ENCODE data around the gene TEAD1.

DNA sequence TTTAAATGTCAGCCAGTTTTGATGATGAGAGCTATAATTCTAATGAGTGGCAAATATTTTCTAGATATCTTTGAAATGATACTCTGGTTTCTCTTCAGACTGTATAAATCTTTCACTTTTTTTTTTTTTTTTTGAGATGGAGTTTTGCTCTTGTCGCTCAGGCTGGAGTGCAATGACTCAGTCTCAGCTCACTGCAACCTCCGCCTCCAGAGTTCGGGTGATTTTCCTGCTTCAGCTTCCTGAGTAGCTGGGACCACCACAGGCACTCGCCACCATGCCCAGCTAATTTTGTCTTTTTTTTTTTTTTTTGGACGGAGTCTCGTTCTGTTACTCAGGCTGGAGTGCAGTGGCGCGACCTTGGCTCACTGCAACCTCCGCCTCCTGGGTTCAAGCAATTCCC, 113.6 kb downstream of the TEAD1 start:
- no peak for TF ChIP-seq POLR2A (IDR thresholded peaks at IDR 0.05)
- TF ChIP-seq, protein P1, sequence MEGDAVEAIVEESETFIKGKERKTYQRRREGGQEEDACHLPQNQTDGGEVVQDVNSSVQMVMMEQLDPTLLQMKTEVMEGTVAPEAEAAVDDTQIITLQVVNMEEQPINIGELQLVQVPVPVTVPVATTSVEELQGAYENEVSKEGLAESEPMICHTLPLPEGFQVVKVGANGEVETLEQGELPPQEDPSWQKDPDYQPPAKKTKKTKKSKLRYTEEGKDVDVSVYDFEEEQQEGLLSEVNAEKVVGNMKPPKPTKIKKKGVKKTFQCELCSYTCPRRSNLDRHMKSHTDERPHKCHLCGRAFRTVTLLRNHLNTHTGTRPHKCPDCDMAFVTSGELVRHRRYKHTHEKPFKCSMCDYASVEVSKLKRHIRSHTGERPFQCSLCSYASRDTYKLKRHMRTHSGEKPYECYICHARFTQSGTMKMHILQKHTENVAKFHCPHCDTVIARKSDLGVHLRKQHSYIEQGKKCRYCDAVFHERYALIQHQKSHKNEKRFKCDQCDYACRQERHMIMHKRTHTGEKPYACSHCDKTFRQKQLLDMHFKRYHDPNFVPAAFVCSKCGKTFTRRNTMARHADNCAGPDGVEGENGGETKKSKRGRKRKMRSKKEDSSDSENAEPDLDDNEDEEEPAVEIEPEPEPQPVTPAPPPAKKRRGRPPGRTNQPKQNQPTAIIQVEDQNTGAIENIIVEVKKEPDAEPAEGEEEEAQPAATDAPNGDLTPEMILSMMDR (IDR thresholded peaks at IDR 0.05): no peak
- no peak for TF ChIP-seq EP300 (IDR thresholded peaks at IDR 0.05)
- TF ChIP-seq POLR2AphosphoS5 (IDR thresholded peaks at IDR 0.05): no peak

Measured in gastroesophageal sphincter (tissue), 3 donors.